Epithelial cell of proximal tubule (primary cell): ENCODE results near the gene TOP2A. TPM values are rescaled to one million over a fixed set of nuclear protein-coding genes. Genes with fewer than 3 reads are reported as not detected.

Experiments used
- DNase-seq: peaks from one replicate; pipeline ENCODE4 v3.0.0-alpha.2; 2011; ENCODE audit warnings: low read depth
- H3K4me3 ChIP-seq: 2 replicates; pipeline ENCODE4 v1.5.1; 2011; ENCODE audit warnings: low read depth, mild to moderate bottlenecking, low read length
- total RNA-seq: library from RNA; depleted of rRNA; stranded (reverse); fragments of >200 nt; gene quantifications from 2 replicates; pipeline ENCODE4 v1.2.3, GENCODE V29; 2015
- TF ChIP-seq, protein P1 (sequence below): conservative IDR thresholded peaks from 2 replicates; pipeline ENCODE4 v1.5.1; 2012; ENCODE audit warnings: low read depth, mild to moderate bottlenecking, low read length

Gene TOP2A
- total RNA-seq, 1 donor from 2014 or later, result 206 TPM

DNA sequence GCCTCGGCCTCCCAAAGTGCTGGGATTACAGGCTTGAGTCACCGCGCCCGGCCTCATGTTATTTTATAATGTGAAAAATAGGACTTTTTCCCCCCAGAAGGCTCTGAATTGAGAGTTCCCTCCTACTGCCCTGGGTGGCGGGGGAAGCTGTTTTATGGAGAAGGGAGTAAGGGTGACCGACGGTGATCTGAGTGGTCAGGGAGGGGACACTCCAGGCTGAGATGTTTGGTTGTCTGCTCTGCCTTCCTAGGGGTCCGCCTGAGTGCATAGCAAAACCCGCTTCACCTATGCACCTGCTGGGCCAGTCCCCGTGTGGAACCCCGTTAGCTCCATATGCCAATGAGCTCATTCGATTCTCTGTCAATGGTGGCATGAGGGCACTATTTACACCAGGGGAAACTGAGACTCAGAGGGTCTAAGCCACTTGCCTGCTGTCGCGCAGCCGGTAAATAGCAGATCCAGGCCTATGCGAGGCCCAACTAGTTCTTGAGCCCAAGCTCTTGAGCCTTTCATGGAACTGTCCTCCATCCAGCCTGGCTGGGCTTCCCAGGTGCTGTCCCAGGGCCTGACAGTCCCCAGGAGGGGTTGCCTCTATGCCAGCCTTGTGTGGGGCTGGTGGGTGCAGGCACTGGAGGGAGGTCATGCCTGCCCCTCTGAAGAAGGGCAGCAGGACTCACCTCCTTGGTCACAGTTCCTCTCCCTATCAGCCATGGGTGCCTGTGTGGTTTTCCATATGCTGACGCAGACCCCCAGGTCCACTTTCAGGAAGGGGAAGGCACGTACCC, 51.4 kb downstream of the TOP2A start:
- TF ChIP-seq, protein P1, sequence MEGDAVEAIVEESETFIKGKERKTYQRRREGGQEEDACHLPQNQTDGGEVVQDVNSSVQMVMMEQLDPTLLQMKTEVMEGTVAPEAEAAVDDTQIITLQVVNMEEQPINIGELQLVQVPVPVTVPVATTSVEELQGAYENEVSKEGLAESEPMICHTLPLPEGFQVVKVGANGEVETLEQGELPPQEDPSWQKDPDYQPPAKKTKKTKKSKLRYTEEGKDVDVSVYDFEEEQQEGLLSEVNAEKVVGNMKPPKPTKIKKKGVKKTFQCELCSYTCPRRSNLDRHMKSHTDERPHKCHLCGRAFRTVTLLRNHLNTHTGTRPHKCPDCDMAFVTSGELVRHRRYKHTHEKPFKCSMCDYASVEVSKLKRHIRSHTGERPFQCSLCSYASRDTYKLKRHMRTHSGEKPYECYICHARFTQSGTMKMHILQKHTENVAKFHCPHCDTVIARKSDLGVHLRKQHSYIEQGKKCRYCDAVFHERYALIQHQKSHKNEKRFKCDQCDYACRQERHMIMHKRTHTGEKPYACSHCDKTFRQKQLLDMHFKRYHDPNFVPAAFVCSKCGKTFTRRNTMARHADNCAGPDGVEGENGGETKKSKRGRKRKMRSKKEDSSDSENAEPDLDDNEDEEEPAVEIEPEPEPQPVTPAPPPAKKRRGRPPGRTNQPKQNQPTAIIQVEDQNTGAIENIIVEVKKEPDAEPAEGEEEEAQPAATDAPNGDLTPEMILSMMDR, result no peak
- DNase-seq, result no peak
- H3K4me3 ChIP-seq, result no peak overlapping the region

DNA sequence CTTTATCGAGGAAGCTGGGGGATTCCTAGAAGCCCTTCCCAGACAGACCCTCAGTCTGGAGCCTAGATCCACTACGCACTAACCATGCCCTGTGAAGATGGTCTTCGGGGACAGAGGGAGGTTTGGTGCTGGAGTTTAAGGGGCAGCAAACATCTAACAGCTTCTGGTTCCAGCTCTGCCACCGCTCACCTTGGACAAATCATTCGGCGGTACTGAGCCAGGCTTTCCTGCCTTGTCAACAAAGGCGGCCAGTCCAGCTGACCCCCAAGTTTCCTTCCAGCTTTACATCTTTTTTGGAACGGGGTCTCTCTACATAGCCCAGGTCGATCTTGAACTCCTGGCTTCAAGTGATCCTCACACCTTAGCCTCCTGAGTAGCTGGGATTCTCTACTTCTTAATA, 52.8 kb downstream of the TOP2A start:
- no peak for DNase-seq
- H3K4me3 ChIP-seq, result no peak overlapping the region
- TF ChIP-seq, protein P1, result no peak

DNA sequence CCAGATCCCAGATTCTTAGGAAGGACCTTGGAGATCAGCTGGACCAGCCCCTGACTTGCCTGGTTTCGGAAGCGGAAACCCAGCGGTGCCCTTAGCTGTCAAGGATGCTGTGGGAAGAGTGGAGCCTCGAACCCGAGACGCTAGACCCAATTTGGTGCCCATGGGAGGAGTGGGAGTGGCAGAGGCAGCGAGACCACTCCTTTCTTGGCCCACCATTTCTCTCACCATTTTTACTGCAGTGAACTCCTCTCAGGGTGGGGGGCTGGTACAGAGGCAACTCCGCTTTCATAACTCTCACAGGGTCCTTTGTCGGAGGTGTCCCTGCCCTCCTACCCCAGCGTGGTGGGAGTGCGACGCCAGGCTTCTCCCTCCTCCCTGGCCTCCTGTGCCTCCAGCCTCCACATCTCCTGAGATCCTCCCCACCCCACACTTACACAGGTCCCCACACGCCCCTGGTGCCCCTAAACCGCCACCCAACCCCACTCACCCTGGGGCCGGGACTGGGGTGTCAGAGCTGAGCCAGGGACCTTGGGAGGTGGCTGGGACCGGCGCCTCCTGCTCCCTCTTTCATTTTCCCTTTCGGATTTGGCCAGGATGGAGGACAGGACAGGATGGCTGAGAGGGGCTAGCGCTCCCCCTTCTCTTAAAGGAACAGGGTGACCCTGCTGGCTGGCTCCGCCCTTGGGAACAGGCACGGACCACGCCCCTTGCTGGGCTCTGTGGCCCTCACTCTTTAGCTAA, 53.4 kb downstream of the TOP2A start, which contains the start of gene GJD3:
GJD3 (minus strand) TSS at position 617 of the 741 bp plus-strand sequence. CDS start 922 bp downstream, outside the sequence.
- H3K4me3 ChIP-seq, result peak within 1 kb of the TSS; percentile 58
- TF ChIP-seq, protein P1, result no peak

DNA sequence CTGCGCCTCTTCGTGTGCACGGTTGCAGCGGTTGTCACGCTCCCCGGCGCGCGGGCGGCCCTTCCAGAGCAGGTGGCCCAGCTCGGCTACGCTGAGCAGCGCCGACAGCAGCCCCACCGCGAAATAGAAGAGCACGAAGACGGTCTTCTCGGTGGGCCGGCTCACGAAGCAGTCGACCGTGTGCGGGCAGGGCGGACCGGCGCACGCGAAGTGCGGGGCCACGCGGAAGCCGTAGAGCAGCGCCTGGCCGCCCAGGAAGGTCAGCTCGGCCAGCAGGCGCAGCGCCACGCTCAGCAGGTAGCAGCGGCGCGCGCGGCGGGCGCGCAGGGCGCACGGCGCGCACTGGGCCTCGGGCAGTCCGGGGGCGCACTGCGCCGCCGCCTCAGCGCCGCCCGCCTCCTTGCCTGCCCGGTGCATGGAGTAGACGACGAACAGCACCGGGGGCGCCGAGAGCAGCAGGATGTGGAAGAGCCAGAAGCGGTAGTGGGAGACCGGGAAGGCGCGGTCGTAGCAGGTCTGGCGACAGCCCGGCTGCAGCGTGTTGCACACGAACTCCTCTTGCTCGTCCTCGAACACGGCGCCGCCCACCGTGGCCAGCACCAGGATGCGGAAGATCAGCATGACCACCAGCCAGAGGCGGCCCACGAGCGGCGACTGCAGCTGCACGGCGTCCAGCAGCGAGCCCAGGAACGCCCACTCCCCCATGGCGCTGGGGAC, 54.4 kb downstream of the TOP2A start:
- TF ChIP-seq, protein P1, result no peak
- no peak for DNase-seq

More for the DNA sequence above, 53.4 kb downstream of the TOP2A start, which contains the start of gene GJD3:
- DNase-seq, result no peak

DNA sequence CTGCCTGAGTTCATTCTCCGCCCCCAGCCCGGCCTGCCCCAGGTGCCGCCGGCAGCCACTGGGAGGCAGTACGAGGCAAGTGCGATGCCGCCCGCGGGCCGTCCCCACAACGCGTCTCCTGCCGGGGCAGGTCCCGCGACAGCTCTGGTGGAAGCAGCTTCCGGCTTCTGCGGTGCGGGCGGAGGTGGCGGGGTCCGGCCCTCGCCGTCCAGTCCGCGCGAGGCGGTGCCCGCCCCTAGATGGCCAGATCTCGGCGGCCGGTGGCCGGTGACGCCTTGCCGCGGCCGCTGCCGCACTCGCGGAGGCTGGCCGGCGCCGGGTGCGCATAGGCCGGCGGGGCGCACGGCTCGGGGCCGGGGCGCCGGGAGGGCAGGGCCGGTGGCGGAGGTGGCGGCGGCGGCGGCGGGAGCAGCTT, 55.0 kb downstream of the TOP2A start:
- TF ChIP-seq, protein P1, result peak; percentile 72
- DNase-seq, result no peak
- peak overlapping the region; percentile 58 for H3K4me3 ChIP-seq

More for the DNA sequence above, 54.4 kb downstream of the TOP2A start:
- peak overlapping the region; percentile 58 for H3K4me3 ChIP-seq

DNA sequence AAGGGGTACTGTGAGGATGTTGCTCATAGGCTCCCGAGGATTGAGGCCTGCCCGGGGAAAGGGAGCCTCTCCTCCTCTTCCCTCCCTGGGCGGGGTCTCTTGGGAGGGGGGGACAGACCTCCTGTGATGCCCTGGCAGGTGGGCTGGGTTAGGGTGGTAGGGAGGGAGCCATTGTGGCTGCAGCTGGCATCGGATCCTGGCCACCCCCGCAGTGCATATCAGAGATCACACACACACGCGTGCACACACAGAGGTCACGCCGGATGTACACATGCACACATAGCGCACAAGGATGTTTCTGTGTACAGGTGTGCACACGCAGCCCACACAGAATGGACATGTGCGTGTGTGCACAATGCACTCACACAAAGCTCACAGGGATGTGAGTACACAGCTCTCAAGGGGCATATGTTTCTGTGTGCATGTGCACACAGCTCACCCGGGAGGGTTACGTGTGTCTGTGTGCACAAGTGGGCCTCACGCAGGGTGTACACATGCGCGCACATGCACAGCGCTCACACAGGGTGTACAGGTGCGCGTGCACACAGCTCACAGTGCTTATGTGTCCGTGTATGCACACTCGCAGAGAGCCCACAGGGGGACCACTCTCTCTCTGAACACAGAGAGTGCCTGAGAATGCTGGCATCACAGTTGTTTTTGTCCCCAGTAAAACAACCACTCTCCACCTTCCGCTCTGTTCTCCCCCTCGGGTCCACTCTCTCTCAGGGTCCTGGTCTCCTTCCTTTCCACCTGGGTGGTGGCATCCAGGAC, 55.6 kb downstream of the TOP2A start:
- H3K4me3 ChIP-seq, result peak overlapping the region; percentile 58
- no peak for DNase-seq
- TF ChIP-seq, protein P1, result no peak
